A673 (cell line): ENCODE data around the gene TUBA8. TPM values are rescaled to one million over a fixed set of nuclear protein-coding genes. Genes with fewer than 3 reads are reported as not detected.

Experiments
- BruUV-seq: library from RNA; stranded (reverse); fragments of 400-500 nt; replicated peaks from 2 replicates; lab custom pipeline; 2021; lab: Mats Ljungman, UMichigan
- CTCF ChIA-PET: fragments of 300-600 bp; sonication (Branson Sonifier 250); formaldehyde crosslinking; loops from one replicate; lab custom pipeline; 2022; ENCODE audit warnings: antibody characterized with exemption; lab: Charles Lee
- POLR2A ChIA-PET: fragments of 300-600 bp; sonication (Branson Sonifier 250); formaldehyde crosslinking; loops from one replicate; lab custom pipeline; 2022; ENCODE audit warnings: antibody characterized with exemption; ENCODE audit not compliant: low non-redundant PET; lab: Charles Lee
- DNase-seq: peaks from one replicate; pipeline ENCODE4 v3.0.0-alpha.2; 2015; ENCODE audit warnings: low spot score
- H3K27ac ChIP-seq: fragments of 200-600 bp; sonication (generic); 2 replicates; pipeline ENCODE4 v1.5.1; 2016; ENCODE audit warnings: mixed run types, low read depth, mild to moderate bottlenecking, mixed read lengths, antibody characterized with exemption, low read length; ENCODE audit not compliant: poor library complexity, severe bottlenecking
- H3K27me3 ChIP-seq: fragments of 200-600 bp; sonication (generic); replicated peaks from 2 replicates; pipeline ENCODE4 v1.6.1; 2017; ENCODE audit warnings: mixed run types, low read depth, mild to moderate bottlenecking, mixed read lengths, antibody characterized with exemption, low read length; ENCODE audit not compliant: insufficient read depth, poor library complexity
- H3K36me3 ChIP-seq: fragments of 200-600 bp; sonication (generic); 2 replicates; pipeline ENCODE4 v1.6.1; 2016; ENCODE audit warnings: mixed run types, mild to moderate bottlenecking, mixed read lengths, antibody characterized with exemption, low read length; ENCODE audit not compliant: insufficient read depth, poor library complexity, severe bottlenecking
- H3K4me1 ChIP-seq: fragments of 200-600 bp; sonication (generic); 2 replicates; pipeline ENCODE4 v1.6.1; 2017; ENCODE audit warnings: mixed run types, mild to moderate bottlenecking, mixed read lengths, antibody characterized with exemption, low read length; ENCODE audit not compliant: insufficient read depth, poor library complexity, severe bottlenecking
- H3K4me3 ChIP-seq: fragments of 200-600 bp; sonication (generic); 2 replicates; pipeline ENCODE4 v1.5.1; 2016; ENCODE audit warnings: low read depth, mixed run types, mild to moderate bottlenecking, mixed read lengths, low read length; ENCODE audit not compliant: poor library complexity, severe bottlenecking
- H3K9me3 ChIP-seq: fragments of 200-600 bp; sonication (generic); 2 replicates; pipeline ENCODE4 v1.6.1; 2016; ENCODE audit warnings: mixed run types, low read depth, mild to moderate bottlenecking, mixed read lengths, antibody characterized with exemption, low read length; ENCODE audit not compliant: poor library complexity, severe bottlenecking
- CTCF ChIP-seq: fragments of 300-800, 200-600 bp; sonication (generic); conservative IDR thresholded peaks from 2 replicates; pipeline ENCODE4 v1.5.1; 2017; ENCODE audit warnings: low read depth, mild to moderate bottlenecking, antibody characterized with exemption, low read length, moderate library complexity, mixed read lengths
- EZH2 ChIP-seq: fragments of 200-600 bp; sonication (generic); IDR thresholded peaks from 2 replicates; pipeline ENCODE4 v1.6.1; 2017; ENCODE audit warnings: borderline replicate concordance, low read depth, mild to moderate bottlenecking, mixed read lengths, antibody characterized with exemption, low read length; ENCODE audit not compliant: poor library complexity, severe bottlenecking
- intact Hi-C: fragments of 100-400 bp; cut with micrococcal nuclease; formaldehyde crosslinking; loops from one replicate; pipeline ENCODE4 v1.10.0; 2022; ENCODE audit not compliant: unreplicated experiment
- total RNA-seq: library from RNA; stranded (reverse); gene quantifications from 2 replicates; pipeline ENCODE4 v1.2.3, GENCODE V29; 2021

The TUBA8 gene
- total RNA-seq, 1 experiment from 2014 or later, result 3.1 TPM

GRCh38 chr22:18091478-18091877 lies 19.1 kb upstream of the TUBA8 start:
- CTCF ChIA-PET, result no interaction called here
- POLR2A ChIA-PET, result no interaction called here

GRCh38 chr22:18091916-18092526 lies 18.6 kb upstream of the TUBA8 start:
- POLR2A ChIA-PET, result no interaction called here
- no peak for TF ChIP-seq EZH2
- TF ChIP-seq CTCF, result no peak
- Histone ChIP-seq H3K4me1 (no peaks in the 10 kb centered on the region), H3K9me3 (no peaks in the 10 kb centered on the region), H3K36me3 (peaks cover 15% of the 10 kb centered on the region), H3K4me3 (no peak overlapping the region), H3K27ac (no peak overlapping the region), H3K27me3 (no peaks in the 10 kb centered on the region)
- intact Hi-C loops, result loop anchor here (2.0 kb wide), 1 partner anchor 59 kb away; the partner anchor contains the start of gene USP18
- CTCF ChIA-PET, result no interaction called here
- no TSS peak for BruUV-seq
- peak; percentile 57 for DNase-seq

More at GRCh38 chr22:18091478-18091877, 19.1 kb upstream of the TUBA8 start:
- TF ChIP-seq CTCF (no peak), EZH2 (no peak)
- Histone ChIP-seq H3K4me3 (no peak overlapping the region), H3K27ac (no peak overlapping the region), H3K9me3 (no peaks in the 10 kb centered on the region), H3K27me3 (no peaks in the 10 kb centered on the region), H3K36me3 (peaks cover 16% of the 10 kb centered on the region), H3K4me1 (no peaks in the 10 kb centered on the region)
- BruUV-seq, result no TSS peak
- intact Hi-C loops, result loop anchor here (2.0 kb wide), 1 partner anchor 59 kb away; the partner anchor contains the start of gene USP18
- no peak for DNase-seq

GRCh38 chr22:18093661-18094060 lies 16.9 kb upstream of the TUBA8 start:
- no peak for DNase-seq
- Histone ChIP-seq H3K36me3 (peaks cover under 1% of the 10 kb centered on the region), H3K27me3 (no peaks in the 10 kb centered on the region), H3K9me3 (no peaks in the 10 kb centered on the region), H3K4me1 (no peaks in the 10 kb centered on the region), H3K27ac (no peak overlapping the region), H3K4me3 (no peak overlapping the region)
- CTCF ChIA-PET, result interaction anchor here (0.7 kb wide), 1 partner anchor 355 kb away, joined by 4 read pairs; no protein-coding TSS in a partner anchor
- POLR2A ChIA-PET, result no interaction called here
- TF ChIP-seq EZH2, result no peak
- TF ChIP-seq CTCF, result no peak
- intact Hi-C loops, result no loop called here
- BruUV-seq, result no TSS peak
